Thyroid gland (tissue), 4 donors: ENCODE results near the gene ZNF407.

ENCODE experiments used
- POLR2A ChIP-seq, 2 donors: fragments of 450-650 bp; IDR thresholded peaks; one replicate each; pipeline ENCODE4 v1.6.1; 2017; ENCODE audit warnings: antibody characterized with exemption in 2 of 2, mild to moderate bottlenecking in 2 of 2, moderate library complexity in 1 of 2
- TF ChIP-seq, protein P1 (sequence below), 6 experiments: fragments of 200-600 bp in 3 of 6; fragments of 450-650 bp in 3 of 6; sonication (generic) in 3 of 6; IDR thresholded peaks; one replicate each; pipeline ENCODE4 v1.5.1; 2016 to 2019; ENCODE audit warnings: antibody characterized with exemption in 6 of 6, mild to moderate bottlenecking in 2 of 6, inconsistent platforms in 1 of 6, moderate library complexity in 1 of 6

GRCh38 chr18:74856928-74857327 is 259.3 kb downstream of the ZNF407 start:
- TF ChIP-seq POLR2A (IDR thresholded peaks at IDR 0.05): no peak
- TF ChIP-seq, protein P1, sequence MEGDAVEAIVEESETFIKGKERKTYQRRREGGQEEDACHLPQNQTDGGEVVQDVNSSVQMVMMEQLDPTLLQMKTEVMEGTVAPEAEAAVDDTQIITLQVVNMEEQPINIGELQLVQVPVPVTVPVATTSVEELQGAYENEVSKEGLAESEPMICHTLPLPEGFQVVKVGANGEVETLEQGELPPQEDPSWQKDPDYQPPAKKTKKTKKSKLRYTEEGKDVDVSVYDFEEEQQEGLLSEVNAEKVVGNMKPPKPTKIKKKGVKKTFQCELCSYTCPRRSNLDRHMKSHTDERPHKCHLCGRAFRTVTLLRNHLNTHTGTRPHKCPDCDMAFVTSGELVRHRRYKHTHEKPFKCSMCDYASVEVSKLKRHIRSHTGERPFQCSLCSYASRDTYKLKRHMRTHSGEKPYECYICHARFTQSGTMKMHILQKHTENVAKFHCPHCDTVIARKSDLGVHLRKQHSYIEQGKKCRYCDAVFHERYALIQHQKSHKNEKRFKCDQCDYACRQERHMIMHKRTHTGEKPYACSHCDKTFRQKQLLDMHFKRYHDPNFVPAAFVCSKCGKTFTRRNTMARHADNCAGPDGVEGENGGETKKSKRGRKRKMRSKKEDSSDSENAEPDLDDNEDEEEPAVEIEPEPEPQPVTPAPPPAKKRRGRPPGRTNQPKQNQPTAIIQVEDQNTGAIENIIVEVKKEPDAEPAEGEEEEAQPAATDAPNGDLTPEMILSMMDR (IDR thresholded peaks at IDR 0.05): no peak
